SU-DHL-6 (cell line): Measurements from ENCODE around the gene PPDPF.

ENCODE experiments used
- H2AFZ ChIP-seq: fragments of 200-600 bp; sonication (generic); 2 replicates; pipeline ENCODE4 v1.6.1; 2014; ENCODE audit warnings: low read depth, mild to moderate bottlenecking, moderate library complexity, mixed read lengths, antibody characterized with exemption, low read length; ENCODE audit not compliant: severe bottlenecking
- H3F3A ChIP-seq: fragments of 200-600 bp; shearing (Covaris generic); 2 replicates; pipeline ENCODE4 v1.6.0; 2016; ENCODE audit warnings: antibody characterized with exemption, mild to moderate bottlenecking; ENCODE audit not compliant: insufficient read depth
- H3K27ac ChIP-seq: fragments of 200-600 bp; sonication (generic); 2 replicates; pipeline ENCODE4 v1.5.1; 2016; ENCODE audit warnings: low read depth, mild to moderate bottlenecking, low read length, moderate library complexity, mixed read lengths
- H3K27me3 ChIP-seq: fragments of 200-600 bp; sonication (generic), shearing (Covaris generic); 2 replicates; pipeline ENCODE4 v1.6.0; 2014; ENCODE audit warnings: mild to moderate bottlenecking, low read length
- H3K36me3 ChIP-seq: fragments of 200-600 bp; sonication (generic); 2 replicates; pipeline ENCODE4 v1.6.1; 2014; ENCODE audit warnings: mild to moderate bottlenecking, low read length, mixed read lengths
- H3K4me2 ChIP-seq: fragments of 300-600, 200-600 bp; shearing (Covaris generic), sonication (generic); 2 replicates; pipeline ENCODE4 v1.6.0; 2014; ENCODE audit warnings: low read length, low read depth, mild to moderate bottlenecking; ENCODE audit not compliant: poor library complexity, severe bottlenecking
- H3K4me3 ChIP-seq: fragments of 200-600 bp; sonication (generic); 2 replicates; pipeline ENCODE4 v1.5.1; 2014; ENCODE audit warnings: antibody characterized with exemption, low read length, mild to moderate bottlenecking, mixed read lengths; ENCODE audit not compliant: insufficient read depth, poor library complexity, severe bottlenecking
- H3K79me2 ChIP-seq: fragments of 200-600 bp; sonication (generic); 2 replicates; pipeline ENCODE4 v1.6.1; 2014; ENCODE audit warnings: mild to moderate bottlenecking, low read length, moderate library complexity; ENCODE audit not compliant: insufficient read depth
- H3K9ac ChIP-seq: fragments of 200-600 bp; sonication (generic); 2 replicates; pipeline ENCODE4 v1.7.0; 2014; ENCODE audit warnings: mild to moderate bottlenecking, low read length
- H3K9me2 ChIP-seq: fragments of 200-600 bp; sonication (generic); replicated peaks from 2 replicates; pipeline ENCODE4 v1.6.1; 2014; ENCODE audit warnings: low read length; ENCODE audit not compliant: insufficient read depth
- H3K9me3 ChIP-seq: fragments of 200-600 bp; sonication (generic); 2 replicates; pipeline ENCODE4 v1.6.1; 2014; ENCODE audit warnings: low read length, mixed read lengths; ENCODE audit not compliant: insufficient read depth
- H4K20me1 ChIP-seq: fragments of 200-600 bp; sonication (generic); 2 replicates; pipeline ENCODE4 v1.6.1; 2014; ENCODE audit warnings: low read depth, mild to moderate bottlenecking, antibody characterized with exemption, low read length, moderate library complexity, mixed read lengths
- CTCF ChIP-seq: fragments of 200-600 bp; sonication (generic); IDR thresholded peaks from one replicate; pipeline ENCODE4 v1.5.1; 2017; ENCODE audit warnings: antibody characterized with exemption, mild to moderate bottlenecking, low read length, moderate library complexity; ENCODE audit not compliant: insufficient read depth, poor library complexity, severe bottlenecking
- EZH2phosphoT487 ChIP-seq: fragments of 200-600 bp; sonication (generic), shearing (Covaris generic); conservative IDR thresholded peaks from 2 replicates; pipeline ENCODE4 v1.6.1; 2018; ENCODE audit warnings: mild to moderate bottlenecking, antibody characterized with exemption, low read length, moderate library complexity, mixed read lengths

Gene PPDPF

GRCh38 chr20:63544241-63544957 lies 23.8 kb downstream of the PPDPF start:
- Histone ChIP-seq H3K9ac (no peak overlapping the region), H2AFZ (no peak overlapping the region), H3K79me2 (no peaks in the 10 kb centered on the region), H3K9me2 (no peaks in the 10 kb centered on the region), H3K27me3 (no peaks in the 10 kb centered on the region), H3K36me3 (no peaks in the 10 kb centered on the region), H3K4me2 (no peak overlapping the region), H3F3A (no peaks in the 10 kb centered on the region), H3K27ac (no peak overlapping the region), H4K20me1 (no peaks in the 10 kb centered on the region; the same call in 1 of the 2 replicates), H3K4me3 (no peak overlapping the region), H3K9me3 (no peaks in the 10 kb centered on the region)
- TF ChIP-seq EZH2phosphoT487 (no peak), CTCF (no peak)

- no peaks in the 10 kb centered on the region for H3K79me2 ChIP-seq
- no peaks in the 10 kb centered on the region for H3K9me2 ChIP-seq
- no peak overlapping the region for H3K9ac ChIP-seq
- H3K4me3 ChIP-seq = no peak overlapping the region
- no peaks in the 10 kb centered on the region for H3K27me3 ChIP-seq
- no peaks in the 10 kb centered on the region for H3K9me3 ChIP-seq
- H3K36me3 ChIP-seq = no peaks in the 10 kb centered on the region
- no peak overlapping the region for H3K27ac ChIP-seq
- no peak overlapping the region for H2AFZ ChIP-seq
- no peak overlapping the region for H3K4me2 ChIP-seq
- H3F3A ChIP-seq = no peaks in the 10 kb centered on the region
- H4K20me1 ChIP-seq = no peaks in the 10 kb centered on the region; the same call in 1 of the 2 replicates
- TF ChIP-seq EZH2phosphoT487 = no peak
- TF ChIP-seq CTCF = no peak
Observed at GRCh38 chr20:63544958-63545516, 24.5 kb downstream of the PPDPF start.

- Histone ChIP-seq H3K36me3 (no peaks in the 10 kb centered on the region), H3K27ac (no peak overlapping the region), H3K27me3 (no peaks in the 10 kb centered on the region), H3K79me2 (no peaks in the 10 kb centered on the region), H3K9me3 (no peaks in the 10 kb centered on the region), H3K9ac (no peak overlapping the region), H3F3A (no peaks in the 10 kb centered on the region), H4K20me1 (no peaks in the 10 kb centered on the region; the same call in 1 of the 2 replicates), H3K4me2 (no peak overlapping the region), H2AFZ (no peak overlapping the region), H3K4me3 (no peak overlapping the region), H3K9me2 (no peaks in the 10 kb centered on the region)
- TF ChIP-seq EZH2phosphoT487 = no peak
- no peak for TF ChIP-seq CTCF
Observed at GRCh38 chr20:63545814-63546213, 25.2 kb downstream of the PPDPF start.
